Activated CD4-positive, alpha-beta T cell treated with anti-CD3 and anti-CD28 coated beads, Interleukin-2, Interleukin-6, amounts not matched to agents 100 ng/mL and 50 ng/mL, durations not matched to agents 16 hours and 8 hours (primary cell): Measurements from ENCODE around the gene SLC9A4.

ENCODE experiments used
- DNase-seq: peaks from one replicate; pipeline ENCODE4 v3.0.0-alpha.2; 2020

SLC9A4 gene

GRCh38 chr2:102455061-102455670 lies 17.9 kb upstream of the SLC9A4 start:
- DNase-seq = no peak

DNA sequence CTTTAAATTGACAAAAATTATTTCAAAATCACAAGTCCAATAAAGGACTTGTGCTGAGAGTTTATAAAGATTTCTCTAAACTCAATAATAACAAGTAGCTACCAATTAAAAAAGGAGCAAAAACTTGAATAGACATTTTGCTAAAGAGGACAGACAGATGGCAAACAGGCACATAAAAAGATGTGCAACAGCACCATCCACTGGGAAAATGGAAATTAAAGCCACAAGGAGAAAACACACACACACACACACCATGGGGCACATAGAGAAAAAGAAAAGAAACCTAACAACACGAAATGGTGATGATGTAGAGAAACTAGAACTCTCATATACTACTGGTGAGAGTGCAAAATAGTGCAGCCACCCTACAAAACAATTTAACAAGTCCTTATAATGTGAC lies 12.6 kb upstream of the SLC9A4 start:
- DNase-seq = no peak

- DNase-seq = no peak
Observed at GRCh38 chr2:102461188-102461587, 11.8 kb upstream of the SLC9A4 start.

DNA sequence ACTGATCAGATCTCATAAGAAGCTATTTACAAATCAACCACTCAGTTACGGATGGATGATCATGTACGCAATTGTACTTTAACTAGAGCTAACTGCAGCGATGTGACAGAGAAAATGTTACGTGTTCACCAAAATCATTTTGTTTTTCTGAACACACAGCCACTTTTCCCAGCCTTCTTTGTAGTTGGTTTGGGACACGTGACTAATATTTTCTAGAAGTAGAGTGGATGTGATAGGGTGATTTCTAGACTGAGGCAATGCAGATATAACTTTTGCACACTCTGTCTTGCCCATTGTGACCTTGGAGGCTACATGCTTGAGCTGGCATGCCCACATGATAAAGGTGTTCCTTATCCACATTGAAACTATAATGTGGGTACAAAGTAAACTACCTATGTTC lies 9.9 kb upstream of the SLC9A4 start:
- no peak for DNase-seq

DNA sequence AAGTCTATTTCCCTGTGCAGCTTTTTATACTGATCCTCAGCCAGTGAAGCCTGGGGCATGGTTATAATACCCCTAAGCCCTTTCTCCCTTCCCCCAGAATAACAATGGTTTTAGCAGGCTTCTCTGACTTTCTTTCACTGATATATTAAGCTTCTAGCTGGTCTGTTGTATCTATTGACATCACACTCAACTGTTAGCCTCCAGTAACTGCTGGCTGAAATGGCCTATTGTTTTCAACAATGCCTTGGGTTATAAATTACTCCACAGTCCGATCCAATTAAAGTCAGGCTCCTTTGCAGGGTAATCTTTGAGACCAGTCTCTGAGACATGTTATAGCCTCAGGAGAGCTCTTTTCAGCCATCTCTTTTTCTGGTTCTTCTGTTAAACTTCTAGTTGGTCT lies 2.9 kb upstream of the SLC9A4 start:
- no peak for DNase-seq

GRCh38 chr2:102473631-102474030 lies 605 bp downstream of the SLC9A4 start:
- no peak for DNase-seq

DNA sequence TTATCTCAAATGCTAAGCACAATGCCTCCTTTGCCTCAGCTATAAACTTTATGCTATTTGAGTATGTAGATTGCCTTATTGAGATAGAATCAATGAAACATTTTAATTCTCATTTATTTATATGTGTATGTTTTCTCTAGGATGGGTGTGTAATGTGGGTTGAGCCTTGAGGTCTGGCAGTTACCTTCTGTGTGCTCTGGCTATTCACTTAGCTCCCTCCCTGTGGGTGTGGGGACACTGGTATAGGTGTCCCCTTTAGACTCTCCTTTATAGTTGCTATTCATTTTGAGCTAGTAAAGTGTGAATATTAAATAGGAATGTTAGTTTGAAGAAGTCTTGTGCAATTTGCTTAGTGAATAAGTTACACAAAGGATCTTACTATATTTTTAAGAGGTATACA lies 1.8 kb downstream of the SLC9A4 start:
- DNase-seq = no peak

GRCh38 chr2:102478686-102479470 lies 5.9 kb downstream of the SLC9A4 start:
- no peak for DNase-seq

DNA sequence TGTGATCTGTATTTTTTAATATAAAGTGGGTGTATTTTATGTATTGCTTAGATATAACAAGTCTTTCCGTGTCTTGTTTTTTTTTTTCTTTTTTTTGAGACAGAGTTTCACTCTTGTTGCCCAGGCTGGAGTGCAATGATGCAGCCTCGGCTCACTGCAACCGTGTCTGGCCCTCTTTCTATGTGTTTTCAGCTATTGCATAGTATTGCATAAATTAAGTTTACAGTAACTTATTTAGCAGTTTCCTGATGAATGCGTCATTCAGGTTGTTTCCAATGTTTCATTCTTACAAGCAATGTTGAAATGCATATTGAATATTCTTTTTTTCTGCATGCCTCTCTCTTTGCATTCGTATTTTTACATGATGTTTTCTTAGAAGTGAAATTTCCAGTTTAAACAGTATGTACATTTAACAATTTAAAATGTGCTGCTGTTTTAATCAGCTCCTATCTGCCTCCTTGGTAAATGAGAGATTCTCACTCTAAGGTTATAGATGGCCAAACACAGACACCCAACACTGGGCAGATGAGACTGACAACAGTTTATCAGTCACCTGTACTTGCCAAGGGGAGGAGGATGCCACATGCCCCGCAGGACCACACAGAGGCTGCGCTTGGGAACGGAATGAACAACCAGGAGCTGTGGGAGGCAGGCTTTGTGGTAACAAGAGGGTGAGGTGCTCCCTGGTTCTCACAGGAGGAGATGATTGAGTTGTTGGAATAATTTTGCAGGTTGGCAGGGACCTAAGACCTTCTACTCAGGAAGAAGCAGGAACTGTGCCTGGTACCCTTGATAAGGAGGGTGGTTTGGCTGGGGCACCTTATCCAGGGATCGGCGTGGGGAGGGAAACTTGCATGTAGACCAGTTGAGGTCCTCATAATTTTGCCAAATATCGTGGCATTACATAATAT lies 7.5 kb downstream of the SLC9A4 start:
- peak; percentile 21 for DNase-seq

GRCh38 chr2:102481931-102482330 lies 8.9 kb downstream of the SLC9A4 start:
- no peak for DNase-seq

GRCh38 chr2:102483086-102483485 lies 10.1 kb downstream of the SLC9A4 start:
- DNase-seq = no peak

- no peak for DNase-seq
Observed at GRCh38 chr2:102484310-102485061, 11.5 kb downstream of the SLC9A4 start.

- DNase-seq = no peak
Observed at GRCh38 chr2:102485147-102485785, 12.2 kb downstream of the SLC9A4 start.

DNA sequence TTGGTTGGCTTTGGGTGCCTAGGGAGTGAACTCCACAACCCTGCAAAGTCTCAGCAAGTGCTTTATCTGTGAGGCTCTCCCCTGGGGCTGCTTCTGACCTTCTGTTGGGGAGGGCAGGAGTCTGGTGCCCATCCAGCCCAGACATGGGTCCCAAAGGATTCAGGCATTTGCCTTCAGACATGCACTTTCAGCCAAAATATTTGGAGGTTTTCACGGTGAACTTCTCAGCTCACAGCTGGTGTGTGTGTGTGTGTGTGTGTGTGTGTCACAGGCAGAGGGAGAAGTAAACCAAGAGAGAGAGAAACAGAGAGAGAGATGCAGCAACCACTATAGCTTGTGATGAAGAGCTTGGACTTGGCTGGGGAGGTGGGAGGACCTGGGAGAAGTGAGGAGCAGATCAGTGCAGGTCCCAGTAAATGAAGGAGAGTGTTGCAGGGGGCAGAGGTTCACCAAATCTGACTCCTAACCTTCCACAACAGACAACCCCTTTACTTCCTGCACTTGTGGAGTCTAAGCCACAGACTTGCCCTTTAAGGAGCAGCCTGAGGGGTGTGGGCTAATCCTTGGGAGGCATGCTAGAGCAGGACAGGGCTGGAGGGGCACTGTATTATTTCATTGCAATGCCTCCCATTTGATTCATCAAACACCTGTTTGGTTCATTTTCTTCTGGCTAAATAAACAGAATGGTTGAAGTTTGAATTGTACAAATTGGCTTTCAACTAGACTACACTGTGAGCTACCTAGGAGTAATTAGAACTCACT lies 14.1 kb downstream of the SLC9A4 start:
- DNase-seq = no peak

DNA sequence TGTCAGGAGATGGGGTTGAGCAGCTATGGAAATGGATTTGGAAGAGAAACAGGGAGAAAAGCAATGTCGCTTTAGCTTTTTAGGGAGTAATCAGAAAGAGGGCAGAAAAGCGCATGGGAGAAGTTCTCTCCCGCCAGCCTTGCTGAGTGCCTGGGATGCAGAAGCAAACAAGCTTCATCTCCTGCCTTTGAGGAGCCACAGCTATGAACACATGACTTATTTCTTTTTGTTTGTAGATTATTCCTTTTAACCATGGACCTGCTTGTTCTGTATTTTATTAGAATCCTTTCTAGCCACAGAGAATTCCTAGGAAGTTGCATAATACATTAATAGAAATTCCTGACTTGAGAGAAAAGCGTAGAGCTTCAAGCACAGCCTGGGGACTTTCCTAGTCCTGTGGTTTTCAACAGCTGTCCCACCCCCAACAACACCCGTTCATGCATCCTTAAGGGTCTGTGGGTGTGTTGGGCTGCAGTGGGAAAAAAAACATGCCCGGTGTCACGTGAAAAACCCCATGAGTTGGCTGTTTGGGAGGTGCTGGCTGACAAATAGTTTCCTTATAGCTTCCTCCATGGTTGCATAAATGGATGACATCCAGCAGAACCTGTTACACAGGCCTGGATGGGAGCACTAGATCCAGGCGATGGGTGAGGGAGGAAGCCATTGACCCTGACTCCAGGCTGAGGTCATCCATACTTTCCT lies 14.9 kb downstream of the SLC9A4 start:
- DNase-seq = no peak

- DNase-seq = peak; percentile 41
Observed at GRCh38 chr2:102489646-102490045, 16.6 kb downstream of the SLC9A4 start.

DNA sequence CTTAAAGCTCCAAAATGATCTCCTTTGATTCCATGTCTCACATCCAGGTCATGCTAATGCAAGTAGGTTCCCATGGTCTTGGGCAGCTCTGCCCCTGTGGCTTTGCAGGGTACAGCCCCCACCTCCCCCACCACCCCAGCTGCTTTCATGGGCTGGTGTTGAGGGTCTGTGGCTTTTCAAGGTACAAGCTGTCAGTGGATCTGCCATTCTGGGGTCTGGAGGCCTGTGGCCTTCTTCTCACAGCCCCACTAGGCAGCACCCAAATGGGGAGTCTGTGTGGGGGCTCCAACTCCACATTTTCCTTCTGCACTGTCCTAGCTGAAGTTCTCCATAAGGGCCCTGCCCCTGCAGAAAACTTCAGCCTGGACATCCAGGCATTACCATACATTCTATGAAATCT lies 19.0 kb downstream of the SLC9A4 start:
- DNase-seq = no peak

GRCh38 chr2:102494570-102494969 lies 21.5 kb downstream of the SLC9A4 start:
- no peak for DNase-seq

- DNase-seq = peak; percentile 32
Observed at GRCh38 chr2:102498414-102498813, 25.4 kb downstream of the SLC9A4 start.

DNA sequence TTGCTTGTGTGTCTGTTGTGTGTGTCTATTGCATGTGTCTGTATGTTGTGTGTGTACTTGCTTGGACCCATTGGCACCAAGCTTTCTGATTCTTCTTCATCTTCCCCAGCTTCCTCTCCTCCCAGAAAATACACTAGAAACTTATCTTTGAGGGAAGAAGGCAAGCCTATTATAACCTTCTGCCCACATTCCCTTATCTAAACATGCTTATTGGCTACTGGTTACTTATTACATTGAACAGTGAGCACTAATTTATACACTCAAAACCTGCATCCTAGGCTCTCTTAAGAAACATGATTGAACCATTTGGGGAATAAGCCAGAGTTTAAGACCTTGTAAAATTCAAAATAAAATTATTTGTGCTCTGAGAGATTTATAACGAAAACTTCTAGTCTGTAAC lies 26.5 kb downstream of the SLC9A4 start:
- no peak for DNase-seq

- no peak for DNase-seq
Observed at GRCh38 chr2:102502576-102502975, 29.6 kb downstream of the SLC9A4 start.
